ENCODE measurements around the gene DPY30.

DNA sequence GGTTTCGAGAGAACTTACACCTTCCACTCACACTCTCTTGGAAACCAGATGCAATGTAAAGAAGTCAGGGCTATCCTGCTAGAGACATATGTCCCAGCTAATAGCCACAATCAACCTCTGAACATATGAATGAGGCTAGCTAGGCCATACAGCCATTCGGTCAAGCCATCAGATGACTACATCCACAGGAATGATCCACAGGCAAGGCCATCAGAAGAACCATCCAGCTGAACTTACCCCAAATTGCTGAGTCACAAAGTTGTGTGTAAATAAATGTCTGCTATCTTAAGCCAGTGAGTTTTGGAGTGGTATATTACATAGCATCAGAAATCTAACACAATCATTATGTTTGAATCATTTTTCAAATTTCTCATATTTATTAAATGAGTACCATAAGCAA is 18.5 kb upstream of the DPY30 start:
- TF ChIP-seq SPI1 (IDR thresholded peaks at IDR 0.05; ENCODE audit: low read depth, low read length) (no peak), POLR2A (IDR thresholded peaks at IDR 0.05; ENCODE audit: low read depth, low read length) (no peak), POLR2AphosphoS5 (IDR thresholded peaks at IDR 0.05; ENCODE audit: low read depth, low read length) (no peak), TAF1 (IDR thresholded peaks at IDR 0.05; ENCODE audit: low read depth, low read length) (no peak), PAX5 (IDR thresholded peaks at IDR 0.05; ENCODE audit: insufficient read depth, low read length, severe bottlenecking) (no peak), POU2F2 (IDR thresholded peaks at IDR 0.05; ENCODE audit: low read depth, low read length) (no peak)

Measured in GM12891 (cell line).